H4 (cell line): ENCODE results near the gene TOMM6. TPM values are rescaled to one million over a fixed set of nuclear protein-coding genes. Genes with fewer than 3 reads are reported as not detected.
"Not testable (repeated sequence)": the region's sequence is repeated elsewhere in the genome, so short reads cannot be mapped to it uniquely, and the experiment has no call there.

Experiments used
- DNase-seq: peaks from one replicate; pipeline ENCODE4 v3.0.0-alpha.2; 2015; ENCODE audit warnings: low spot score
- total RNA-seq: library from RNA; depleted of rRNA; stranded (reverse); fragments of >200 nt; shearing (Covaris generic); gene quantifications from 2 replicates; pipeline ENCODE4 v1.2.3, GENCODE V29; 2014

TOMM6 gene
- total RNA-seq, 1 experiment from 2014 or later = 348 TPM

DNA sequence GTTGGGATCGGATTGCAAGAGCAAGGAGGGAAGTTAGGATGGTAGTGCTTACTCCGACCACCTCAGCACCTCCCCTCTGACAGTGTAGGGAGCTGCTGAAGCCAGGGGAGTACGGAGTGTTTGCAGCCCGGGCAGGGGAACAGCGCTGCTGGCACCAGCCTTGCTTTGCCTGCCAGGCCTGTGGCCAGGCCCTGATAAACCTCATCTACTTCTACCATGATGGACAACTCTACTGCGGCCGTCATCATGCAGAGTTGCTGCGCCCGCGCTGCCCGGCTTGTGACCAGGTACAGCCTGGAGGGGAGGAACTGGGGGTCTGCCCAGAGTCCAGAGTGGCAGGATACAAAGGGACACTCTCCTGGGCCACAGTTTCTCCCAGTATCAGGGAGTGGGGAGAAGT lies 2.2 kb upstream of the TOMM6 start:
- no peak for DNase-seq

DNA sequence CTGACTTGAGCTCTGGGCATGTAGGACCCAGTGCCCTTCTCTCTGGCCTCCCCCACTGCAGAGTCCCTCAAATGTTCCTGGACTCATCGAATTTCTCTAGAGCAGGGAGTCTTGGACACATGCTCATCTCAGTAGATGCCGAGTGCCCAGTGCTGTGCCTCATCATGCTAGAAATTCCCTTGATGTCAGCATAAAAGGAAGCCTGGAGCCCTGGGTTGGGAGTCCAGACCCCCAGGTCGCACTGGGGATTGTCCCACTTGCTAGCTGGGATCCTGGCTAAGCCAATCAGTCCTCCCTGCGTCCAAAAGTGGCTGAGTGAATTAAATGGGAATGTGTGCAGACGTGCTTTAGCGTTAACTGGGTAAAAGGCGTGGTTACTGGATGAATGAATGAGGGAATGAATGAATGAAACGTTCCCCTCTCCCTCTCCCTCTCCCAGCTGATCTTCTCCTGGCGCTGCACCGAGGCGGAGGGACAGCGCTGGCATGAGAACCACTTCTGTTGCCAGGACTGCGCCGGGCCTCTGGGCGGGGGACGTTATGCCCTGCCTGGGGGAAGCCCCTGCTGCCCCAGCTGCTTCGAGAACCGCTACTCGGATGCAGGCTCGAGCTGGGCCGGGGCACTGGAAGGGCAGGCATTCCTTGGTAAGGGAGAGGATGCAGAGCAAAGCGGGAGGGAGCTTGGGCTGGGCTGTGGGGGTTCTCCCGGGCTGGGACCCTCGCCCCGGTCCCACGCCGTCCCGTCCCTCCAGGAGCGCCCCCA lies 1.6 kb upstream of the TOMM6 start:
- DNase-seq = no peak

DNA sequence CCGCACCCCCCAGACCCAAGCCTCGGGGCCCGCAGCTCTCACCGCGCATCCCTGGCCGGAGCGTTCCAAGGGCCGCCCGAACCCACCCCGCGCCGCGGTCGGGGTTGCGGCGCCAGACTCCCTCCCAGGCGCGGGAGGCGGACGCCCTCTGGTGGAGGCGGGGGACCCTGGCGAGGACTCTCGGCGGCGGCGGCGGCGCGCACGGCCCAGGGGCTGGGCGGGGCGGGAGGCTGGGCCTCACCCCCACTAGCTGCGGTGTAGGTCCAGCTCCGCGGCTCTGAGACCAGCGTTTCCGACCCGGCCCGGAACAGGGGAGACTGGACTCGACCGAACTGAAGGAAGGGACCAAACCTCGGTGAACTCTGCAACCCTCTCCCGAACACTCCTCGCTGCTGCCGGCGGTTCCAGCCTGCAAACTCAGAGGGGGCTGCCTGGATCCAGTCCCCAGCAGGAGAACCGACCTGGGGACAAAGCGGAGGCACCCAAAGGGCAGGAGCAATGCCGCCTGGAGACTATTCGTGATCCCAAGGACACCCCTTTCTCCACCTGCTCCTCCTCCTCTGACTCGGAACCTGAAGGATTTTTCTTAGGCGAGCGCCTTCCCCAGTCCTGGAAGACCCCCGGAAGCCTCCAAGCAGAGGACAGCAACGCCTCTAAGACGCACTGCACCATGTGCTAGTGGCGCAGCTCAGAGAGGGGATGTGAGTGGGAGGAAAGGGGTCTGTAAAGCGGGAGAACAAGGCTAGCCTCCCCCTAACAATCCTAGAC lies 859 bp upstream of the TOMM6 start:
- DNase-seq = peak; percentile 64

DNA sequence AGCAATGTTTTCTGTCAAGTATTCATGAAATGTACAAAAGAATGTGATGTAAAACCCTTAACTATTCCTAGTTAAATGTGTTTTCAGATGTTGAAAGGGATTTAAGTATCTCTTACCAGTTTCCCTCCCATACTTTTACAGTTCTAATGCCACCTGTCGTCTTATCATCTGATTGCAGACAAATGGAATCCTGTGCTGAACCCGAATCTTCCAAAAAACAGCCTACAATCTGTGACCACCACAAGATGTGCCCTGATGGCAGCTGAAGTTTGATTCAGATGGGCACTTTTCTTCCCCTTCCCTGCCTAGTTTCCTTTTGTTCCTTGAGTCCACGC lies 1.9 kb downstream of the TOMM6 start:
- DNase-seq = no peak

DNA sequence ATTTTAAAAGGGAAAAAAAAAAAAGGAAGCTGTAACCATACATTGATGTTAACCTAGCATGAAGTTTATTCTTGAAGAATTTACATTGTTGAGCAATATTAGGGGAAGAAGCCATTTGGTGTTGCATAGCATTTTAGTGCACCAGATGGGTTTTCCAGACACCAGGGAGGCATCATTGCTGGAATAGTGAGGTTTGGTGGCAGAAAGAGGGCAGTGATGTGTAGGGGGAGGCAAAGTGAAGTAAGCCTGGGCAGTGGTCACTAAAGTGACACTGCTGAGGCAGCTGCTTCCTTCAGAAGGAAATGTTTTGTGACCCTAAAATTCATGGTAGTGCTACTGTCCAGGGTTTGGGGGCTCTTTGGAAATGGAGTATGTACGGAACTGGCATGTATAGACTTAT lies 2.6 kb downstream of the TOMM6 start:
- DNase-seq = no peak

DNA sequence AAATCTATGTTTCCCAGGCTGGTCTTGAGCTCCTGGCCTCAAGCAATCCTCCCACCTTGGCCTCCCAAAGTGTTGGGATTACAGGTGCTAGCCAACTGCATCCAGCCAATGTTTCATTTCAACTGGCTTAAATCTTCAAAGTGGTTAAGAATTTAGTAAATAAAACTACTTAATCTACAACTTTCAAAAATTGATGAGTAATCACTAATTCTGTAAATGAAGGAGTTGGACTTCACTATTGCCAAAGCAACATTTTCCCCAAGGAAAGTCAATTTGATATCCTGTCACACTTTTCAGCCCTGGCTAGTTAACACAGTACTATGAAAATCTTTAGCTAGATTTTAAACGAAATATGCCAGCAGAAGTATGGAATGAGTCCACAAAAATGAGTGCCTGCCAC lies 3.8 kb downstream of the TOMM6 start:
- no peak for DNase-seq

DNA sequence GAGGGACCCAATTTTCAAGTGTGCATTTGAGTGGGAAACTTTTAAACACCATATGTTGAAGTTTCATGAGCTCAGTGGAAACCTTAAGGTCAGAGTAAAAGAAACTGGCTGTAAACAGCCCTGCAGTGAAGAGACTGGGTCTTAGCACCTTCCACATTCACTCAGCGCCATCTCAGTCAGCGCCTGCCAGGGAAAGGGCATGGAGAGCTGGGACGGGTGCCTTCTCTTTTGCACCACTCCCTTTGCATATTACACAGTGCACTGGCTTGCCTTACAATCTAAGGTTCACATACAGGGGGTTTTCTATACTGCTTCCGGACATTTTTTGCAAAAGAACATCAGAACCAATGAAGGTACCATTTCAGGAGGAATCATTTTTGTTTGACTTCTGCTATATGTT lies 4.5 kb downstream of the TOMM6 start:
- DNase-seq = no peak

DNA sequence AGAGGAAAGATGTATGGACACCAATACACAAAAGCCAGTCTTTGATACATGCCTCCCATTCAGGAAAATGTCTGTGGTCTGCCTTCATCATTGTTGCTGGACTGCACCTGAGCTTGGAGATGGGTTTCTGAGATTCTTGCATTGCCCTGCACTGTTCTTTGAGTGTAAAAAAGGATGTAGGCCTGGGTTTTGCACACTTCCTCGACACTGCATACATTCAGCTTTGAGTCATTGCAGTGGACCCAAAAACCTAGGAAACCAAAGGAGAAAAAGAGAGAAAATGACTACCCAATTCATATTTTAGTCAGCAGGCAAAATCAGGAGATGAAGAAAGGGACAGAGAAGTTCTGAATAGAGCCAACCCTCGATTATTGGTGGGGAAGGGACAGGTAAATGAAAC lies 9.0 kb downstream of the TOMM6 start:
- DNase-seq = no peak

DNA sequence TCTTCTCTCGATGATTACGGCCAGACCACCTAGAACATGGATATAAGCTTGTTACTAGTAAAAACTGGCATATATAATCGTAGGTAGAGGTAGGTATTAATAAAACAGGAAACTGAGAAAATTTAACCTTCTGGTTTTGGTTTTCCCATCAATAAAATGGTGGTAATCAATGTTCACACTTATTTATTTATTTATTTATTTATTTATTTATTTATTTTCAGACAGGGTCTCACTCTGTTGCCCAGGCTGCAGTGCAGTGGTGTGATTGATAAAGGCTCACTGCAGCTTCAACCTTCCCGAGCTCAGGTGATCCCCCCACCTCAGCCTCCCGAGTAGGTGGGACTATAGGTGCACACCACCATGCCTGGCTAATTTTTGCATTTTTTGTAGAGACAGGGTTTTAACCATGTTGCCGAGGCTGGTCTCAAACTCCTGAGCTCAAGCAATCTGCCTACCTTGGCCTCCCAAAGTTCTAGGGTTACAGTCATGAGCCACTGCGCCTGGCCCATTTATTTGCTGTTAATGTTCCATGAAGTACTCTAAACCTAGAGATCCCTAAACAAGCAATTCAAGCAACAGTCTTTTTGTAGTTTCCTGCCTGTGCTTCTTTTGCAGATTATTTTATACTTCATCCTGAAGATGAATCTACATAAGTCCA lies 11.5 kb downstream of the TOMM6 start:
- no peak for DNase-seq

DNA sequence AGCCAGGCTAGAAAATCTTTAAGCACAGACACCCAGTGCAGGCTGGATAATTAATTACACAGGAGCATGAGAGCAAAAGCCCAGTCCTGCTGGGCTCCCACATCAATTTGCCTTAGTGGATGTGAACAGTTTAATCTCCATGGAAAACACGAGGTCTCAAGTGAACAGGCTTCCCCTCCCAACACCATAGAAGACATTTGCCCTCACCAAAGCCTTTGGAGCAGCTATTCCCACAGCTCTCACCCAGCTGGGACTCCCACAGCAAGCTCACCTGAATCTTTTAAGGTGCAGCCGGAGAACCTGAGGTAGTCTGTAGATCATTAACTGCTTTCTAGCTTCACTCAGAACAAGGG lies 12.0 kb downstream of the TOMM6 start:
- DNase-seq = no peak

DNA sequence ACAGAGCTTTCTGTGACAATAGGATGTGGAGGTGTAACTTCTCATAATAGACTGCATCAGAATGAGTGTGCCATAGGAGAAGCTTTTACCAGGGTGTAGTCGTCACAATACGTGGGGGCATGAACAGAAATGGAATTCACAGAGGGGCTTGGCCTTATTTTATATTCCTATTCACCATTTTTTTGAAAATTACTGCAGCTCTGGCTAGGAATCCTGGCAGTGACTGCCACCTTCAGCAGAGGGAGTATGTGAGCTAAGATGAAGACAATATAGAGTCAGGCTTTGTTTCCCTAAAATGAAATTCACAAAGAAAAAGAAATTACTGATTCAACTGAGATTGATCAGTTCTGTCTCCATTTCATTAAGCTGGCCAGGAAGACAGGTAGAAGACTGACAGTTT lies 13.9 kb downstream of the TOMM6 start:
- no peak for DNase-seq

DNA sequence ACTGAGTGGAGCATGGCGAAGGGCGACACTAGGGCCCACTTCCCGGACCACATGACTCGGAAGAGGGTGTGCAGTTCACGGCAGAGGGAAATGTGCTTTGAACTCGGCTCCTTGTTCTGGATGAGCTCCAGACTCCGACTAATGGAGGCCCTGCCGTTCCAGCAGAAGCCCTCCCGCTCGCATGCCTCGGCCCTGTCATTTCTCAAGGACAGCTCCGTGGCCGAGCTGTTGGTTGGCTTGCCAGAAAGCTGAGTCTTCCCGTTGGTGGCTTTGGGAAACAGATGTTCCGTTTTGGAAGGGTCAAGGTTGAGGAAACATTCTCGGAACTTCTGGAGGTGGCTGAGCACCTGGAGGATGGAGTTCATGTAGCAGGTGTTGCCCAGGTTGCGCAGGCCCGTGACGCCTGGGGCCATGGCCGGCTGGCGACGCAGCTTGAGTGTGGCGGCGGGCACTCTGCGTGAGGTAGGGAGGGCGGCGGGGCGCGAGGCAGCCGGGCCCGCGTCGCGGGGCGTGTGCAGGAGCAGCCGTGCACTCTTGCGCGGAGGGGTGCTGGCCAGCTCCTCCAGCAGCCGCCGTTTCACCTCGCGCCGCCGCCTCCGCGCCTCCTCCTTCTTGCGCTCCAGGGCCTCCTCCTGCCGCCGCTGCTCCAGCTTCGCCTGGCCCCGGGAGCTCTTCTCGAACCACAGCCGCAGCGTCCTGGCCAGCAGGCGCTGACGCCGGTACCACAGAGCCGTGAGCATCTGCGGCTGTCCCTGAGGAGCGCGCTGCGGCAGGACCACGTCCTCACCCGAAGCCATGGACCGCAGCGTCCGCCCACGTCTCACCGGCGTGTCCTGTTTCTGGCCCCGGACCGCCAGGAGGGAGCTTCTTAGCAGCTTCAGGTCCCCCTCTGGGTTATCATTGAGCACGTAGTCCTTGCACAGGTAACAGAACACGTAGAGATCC lies 18.6 kb downstream of the TOMM6 start:
- DNase-seq = no peak

DNA sequence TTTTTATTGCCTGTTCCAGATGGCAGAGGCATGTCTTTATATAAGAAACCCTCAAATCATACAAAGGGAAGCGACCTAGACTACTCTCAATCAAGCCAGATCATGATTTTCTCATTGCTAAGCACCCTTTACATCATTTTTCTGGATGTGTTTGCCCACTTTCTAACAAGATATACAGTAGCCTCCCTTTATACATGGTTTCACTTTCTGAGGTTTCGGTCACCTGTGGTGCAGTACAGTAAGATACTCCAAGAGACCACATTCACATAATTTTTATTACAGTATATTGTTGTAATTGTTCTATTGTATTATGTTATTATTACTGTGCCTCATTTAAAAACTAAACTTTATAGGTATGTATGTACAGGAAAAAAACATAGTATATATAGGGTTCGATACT lies 23.6 kb downstream of the TOMM6 start:
- DNase-seq = no peak

DNA sequence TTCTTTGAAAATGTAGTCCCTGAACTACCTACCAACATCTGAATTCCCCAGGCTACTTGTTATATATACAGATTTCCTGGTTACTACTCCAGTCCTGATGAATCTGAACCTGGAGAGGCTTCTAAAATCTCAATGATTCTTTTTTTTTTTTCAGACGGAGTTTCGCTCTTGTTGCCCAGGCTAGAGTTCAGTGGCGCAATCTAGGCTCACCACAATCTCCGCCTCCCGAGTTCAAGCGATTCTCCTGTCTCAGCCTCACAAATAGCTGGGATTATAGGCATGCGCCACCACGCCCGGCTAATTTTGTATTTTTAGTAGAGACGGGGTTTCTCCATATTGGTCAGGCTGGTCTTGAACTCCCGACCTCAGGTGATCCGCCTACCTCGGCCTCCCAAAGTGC lies 24.5 kb downstream of the TOMM6 start:
- not testable (repeated sequence) for DNase-seq

DNA sequence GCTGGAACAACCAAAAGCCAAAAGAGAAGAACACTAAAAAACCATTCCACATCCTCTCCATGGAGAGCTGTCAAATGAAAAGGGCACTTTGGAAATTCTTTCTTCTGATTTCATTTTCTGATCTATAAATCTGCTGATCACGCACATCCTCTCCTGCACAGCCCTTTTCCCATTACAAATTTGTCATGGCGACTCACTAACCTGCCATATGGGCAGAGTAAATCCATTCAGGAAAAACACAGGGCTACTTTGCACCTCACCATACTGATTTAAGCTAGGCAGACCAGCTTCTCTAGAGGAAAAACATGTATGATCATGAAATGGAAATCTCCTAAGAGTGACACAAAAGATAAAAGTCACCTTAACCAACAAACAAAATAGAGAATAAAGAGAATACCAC lies 26.0 kb downstream of the TOMM6 start:
- DNase-seq = no peak

DNA sequence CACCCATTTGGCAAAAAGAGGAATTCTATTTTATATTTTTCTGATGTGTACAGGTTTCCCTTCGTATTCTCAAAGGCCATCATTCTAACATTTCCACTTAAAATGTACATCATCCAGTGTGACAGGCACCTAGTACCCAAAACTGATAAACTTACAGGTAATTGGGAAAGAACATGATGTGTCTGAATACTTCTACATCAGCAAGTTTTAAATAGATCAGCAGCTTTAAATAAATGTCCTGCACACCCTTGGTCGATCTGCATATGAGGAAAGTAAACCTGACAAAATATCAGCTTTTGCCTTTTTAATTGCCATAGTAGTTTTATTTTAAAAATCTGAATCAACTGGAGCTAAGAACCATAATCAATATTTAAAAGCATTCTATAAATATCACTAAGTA lies 26.5 kb downstream of the TOMM6 start:
- DNase-seq = no peak

DNA sequence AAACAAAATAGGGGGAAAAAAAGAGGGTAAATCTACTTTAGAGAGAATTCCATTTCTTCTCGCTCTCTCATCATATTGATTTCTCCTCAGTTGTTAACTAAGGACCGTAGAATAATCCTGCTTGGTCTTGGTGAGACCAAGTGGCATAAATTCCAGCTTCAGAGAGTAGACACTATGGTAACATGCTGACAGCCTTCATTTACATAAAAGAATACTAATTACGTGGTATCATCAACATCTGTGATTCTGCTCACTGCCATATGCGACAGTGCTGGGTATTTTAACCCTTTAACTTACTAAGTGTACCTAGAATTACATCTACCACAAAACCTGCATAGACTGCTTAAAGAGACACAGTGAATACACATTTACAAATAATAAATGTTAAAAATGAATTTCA lies 27.1 kb downstream of the TOMM6 start:
- DNase-seq = no peak

DNA sequence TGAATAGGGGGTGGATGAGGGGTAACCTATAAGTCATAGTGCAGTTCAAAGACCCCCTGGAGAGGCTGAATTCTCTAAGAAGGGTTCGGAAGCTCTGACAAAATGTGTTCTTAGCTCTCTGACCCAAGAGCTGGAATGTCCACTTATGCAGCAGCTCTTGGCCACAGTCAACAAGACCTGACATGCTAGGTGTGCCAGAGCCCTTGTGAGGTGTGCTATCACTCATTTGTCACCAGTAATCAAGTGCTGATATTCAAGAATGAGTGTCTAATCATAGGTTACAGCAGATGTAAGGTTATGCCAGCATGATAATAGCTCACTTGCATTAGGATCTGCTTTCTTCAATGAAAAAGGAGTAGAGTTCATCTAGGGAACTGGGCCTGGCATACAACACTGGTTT lies 28.1 kb downstream of the TOMM6 start:
- no peak for DNase-seq

DNA sequence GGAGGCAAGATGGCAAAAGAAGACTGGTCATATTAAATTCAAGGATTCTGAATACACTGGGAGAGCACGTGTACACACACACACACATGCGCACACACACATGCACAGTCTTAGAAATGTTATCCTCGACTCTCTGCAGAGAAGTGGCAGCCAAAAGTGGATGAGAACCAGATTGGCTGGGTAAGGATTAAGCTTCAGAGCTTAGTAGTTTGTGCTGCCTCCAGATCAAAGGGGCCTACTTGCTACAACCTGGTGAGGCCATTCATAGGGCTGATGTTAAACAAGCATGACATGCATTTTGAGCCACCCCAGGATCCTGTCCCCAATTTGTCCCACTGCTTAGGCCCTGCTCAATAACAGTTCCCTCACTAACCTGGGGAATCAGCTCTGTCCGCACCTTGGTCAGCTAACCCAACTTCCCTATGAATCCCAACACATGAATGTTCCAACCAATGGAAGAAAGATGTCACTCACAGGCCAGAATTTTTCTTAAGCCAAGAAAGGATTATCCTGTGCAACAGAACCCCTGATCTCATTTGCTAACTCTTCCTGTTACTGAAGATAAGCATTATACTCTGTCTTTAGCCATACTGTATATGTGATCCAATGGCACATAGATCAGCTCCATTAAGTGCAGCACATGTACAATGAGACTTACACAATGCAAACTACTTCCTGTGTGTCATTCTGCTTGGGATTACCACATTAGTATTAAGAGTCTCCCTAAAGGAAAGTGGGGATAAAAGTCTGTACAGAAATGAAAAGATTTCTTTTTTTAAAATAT lies 31.0 kb downstream of the TOMM6 start:
- no peak for DNase-seq

DNA sequence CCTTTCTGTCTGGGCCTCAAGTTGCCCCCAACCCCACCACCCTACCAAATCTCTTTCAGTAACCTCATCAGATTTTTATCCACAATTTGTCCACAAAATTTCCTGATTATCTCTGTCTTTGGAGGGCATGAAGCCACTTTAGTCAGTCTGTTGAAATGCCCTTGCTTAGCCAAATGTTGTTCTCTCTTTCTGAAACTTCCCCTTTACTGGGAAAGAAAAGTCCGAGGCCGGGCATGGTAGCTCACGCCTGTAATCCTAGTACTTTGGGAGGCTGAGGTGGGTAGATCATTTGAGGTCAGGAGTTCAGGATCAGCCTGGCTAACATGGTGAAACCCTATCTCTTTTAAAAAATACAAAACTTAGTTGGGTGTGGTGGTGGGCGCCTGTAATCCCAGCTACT lies 33.8 kb downstream of the TOMM6 start:
- no peak for DNase-seq

DNA sequence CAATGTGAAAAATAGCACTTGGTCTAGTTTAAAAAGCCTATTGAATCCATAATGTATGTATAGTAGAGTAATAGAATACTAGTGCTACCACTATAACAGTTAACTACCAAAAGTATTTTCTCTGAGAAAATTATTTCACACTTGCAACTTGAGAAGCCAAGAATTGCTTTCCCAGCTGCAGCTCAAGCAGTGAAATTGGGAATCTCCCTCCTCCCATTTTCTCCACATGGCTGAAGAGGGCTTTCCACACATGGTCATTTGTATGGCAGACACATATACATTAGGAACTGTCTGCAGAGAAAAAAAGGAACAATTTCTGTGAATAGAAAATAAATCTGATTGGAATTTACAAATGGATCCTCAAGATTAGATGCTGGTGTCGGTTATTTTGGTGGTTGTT lies 34.5 kb downstream of the TOMM6 start:
- no peak for DNase-seq
